H1 (cell line): ENCODE data around the gene GTF3C5.

Source experiments
- BRCA1 ChIP-seq: IDR thresholded peaks from 2 replicates; pipeline ENCODE4 v1.6.1; 2012; ENCODE audit warnings: low read depth, low read length, improper control_type of control experiment
- CREB1 ChIP-seq: IDR thresholded peaks from 2 replicates; pipeline ENCODE4 v1.6.1; 2012; ENCODE audit warnings: inconsistent platforms
- EP300 ChIP-seq, 2 experiments: IDR thresholded peaks; 1 replicate in 1 of 2; 2 replicates in 1 of 2; pipeline ENCODE4 v1.6.1; 2011 to 2012; ENCODE audit warnings: low read depth in 2 of 2, low read length in 2 of 2, mild to moderate bottlenecking in 2 of 2, borderline replicate concordance in 1 of 2, inconsistent platforms in 1 of 2, moderate library complexity in 1 of 2
- JUND ChIP-seq: IDR thresholded peaks from 2 replicates; pipeline ENCODE4 v1.6.1; 2011; ENCODE audit warnings: mild to moderate bottlenecking, improper control_type of control experiment, low read length
- MAFK ChIP-seq: IDR thresholded peaks from 2 replicates; pipeline ENCODE4 v1.6.1; 2012; ENCODE audit warnings: low read depth, mild to moderate bottlenecking, improper control_type of control experiment, low read length
- POLR2A ChIP-seq, 2 experiments: IDR thresholded peaks; 1 replicate in 1 of 2; 2 replicates in 1 of 2; pipeline ENCODE4 v1.6.1; 2011; ENCODE audit warnings: low read depth in 2 of 2, low read length in 2 of 2, mild to moderate bottlenecking in 2 of 2; ENCODE audit errors: control extremely low read depth in 1 of 2
- SIX5 ChIP-seq: IDR thresholded peaks from 2 replicates; pipeline ENCODE4 v1.6.1; 2011; ENCODE audit warnings: mild to moderate bottlenecking, low read depth, low read length
- SRF ChIP-seq: IDR thresholded peaks from 2 replicates; pipeline ENCODE4 v1.6.1; 2011; ENCODE audit warnings: mild to moderate bottlenecking, low read depth, low read length, moderate library complexity
- TCF12 ChIP-seq: IDR thresholded peaks from 2 replicates; pipeline ENCODE4 v1.6.1; 2011; ENCODE audit warnings: low read depth, mild to moderate bottlenecking, low read length
- ZNF274 ChIP-seq: IDR thresholded peaks from 2 replicates; pipeline ENCODE4 v1.7.0; 2012; ENCODE audit warnings: low read length, borderline replicate concordance; ENCODE audit errors: extremely low read depth
- TF ChIP-seq, protein P1 (sequence below), 3 experiments: IDR thresholded peaks; 1 replicate in 2 of 3; 2 replicates in 1 of 3; pipeline versions ENCODE4 v1.5.1 to v1.6.1; 2011; ENCODE audit warnings: low read length in 3 of 3, mild to moderate bottlenecking in 3 of 3, inconsistent platforms in 2 of 3, low read depth in 1 of 3, moderate library complexity in 1 of 3; ENCODE audit not compliant: insufficient read depth in 1 of 3; ENCODE audit errors: control extremely low read depth in 1 of 3
- TF ChIP-seq, protein P2 (sequence below): IDR thresholded peaks from 2 replicates; pipeline ENCODE4 v1.6.1; 2011; ENCODE audit warnings: low read depth, mild to moderate bottlenecking, low read length; ENCODE audit not compliant: insufficient read depth

DNA sequence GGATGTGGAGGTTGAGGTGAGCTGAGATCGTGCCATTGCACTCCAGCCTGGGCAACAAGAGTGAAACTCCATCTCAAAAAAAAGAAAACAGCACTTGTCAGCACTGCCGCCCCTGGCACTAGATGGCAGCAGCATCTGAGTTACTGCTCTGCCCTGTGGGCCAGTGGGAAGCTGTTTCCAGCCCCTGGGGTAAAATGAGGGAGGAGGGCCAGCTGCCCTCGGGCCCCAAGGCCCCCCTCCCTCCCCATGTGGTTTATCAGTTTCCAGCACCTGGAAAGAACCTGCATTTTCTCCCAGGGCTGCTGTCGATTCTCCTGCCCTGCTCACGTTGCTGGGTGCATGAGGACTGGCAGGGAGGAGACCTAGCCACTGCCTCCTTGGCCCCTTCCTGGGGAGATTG, 17.8 kb downstream of the GTF3C5 start:
- TF ChIP-seq BRCA1 (no peak), SIX5 (no peak), EP300 (IDR thresholded peaks at IDR 0.05; ENCODE audit: borderline replicate concordance in 1 of 2, low read depth in 2 of 2, low read length in 2 of 2) (no peak), MAFK (no peak), TCF12 (no peak), SRF (no peak), POLR2A (IDR thresholded peaks at IDR 0.05; ENCODE audit: control extremely low read depth in 1 of 2, low read depth in 2 of 2, low read length in 2 of 2) (no peak), JUND (no peak), ZNF274 (no peak), CREB1 (no peak)
- TF ChIP-seq, protein P1, sequence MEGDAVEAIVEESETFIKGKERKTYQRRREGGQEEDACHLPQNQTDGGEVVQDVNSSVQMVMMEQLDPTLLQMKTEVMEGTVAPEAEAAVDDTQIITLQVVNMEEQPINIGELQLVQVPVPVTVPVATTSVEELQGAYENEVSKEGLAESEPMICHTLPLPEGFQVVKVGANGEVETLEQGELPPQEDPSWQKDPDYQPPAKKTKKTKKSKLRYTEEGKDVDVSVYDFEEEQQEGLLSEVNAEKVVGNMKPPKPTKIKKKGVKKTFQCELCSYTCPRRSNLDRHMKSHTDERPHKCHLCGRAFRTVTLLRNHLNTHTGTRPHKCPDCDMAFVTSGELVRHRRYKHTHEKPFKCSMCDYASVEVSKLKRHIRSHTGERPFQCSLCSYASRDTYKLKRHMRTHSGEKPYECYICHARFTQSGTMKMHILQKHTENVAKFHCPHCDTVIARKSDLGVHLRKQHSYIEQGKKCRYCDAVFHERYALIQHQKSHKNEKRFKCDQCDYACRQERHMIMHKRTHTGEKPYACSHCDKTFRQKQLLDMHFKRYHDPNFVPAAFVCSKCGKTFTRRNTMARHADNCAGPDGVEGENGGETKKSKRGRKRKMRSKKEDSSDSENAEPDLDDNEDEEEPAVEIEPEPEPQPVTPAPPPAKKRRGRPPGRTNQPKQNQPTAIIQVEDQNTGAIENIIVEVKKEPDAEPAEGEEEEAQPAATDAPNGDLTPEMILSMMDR (IDR thresholded peaks at IDR 0.05; ENCODE audit: control extremely low read depth in 1 of 3, insufficient read depth in 1 of 3, low read depth in 1 of 3, low read length in 3 of 3), result peak; percentile 38 to 59 (median 55)
- TF ChIP-seq, protein P2, sequence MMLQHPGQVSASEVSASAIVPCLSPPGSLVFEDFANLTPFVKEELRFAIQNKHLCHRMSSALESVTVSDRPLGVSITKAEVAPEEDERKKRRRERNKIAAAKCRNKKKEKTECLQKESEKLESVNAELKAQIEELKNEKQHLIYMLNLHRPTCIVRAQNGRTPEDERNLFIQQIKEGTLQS, result no peak
